Measurements from ENCODE around the gene MED9. TPM values are rescaled to one million over a fixed set of nuclear protein-coding genes. Genes with fewer than 3 reads are reported as not detected.
A peak's percentile ranks its signal among the peaks of the same experiment; 100 is the strongest.

MED9 gene
- polyA plus RNA-seq, 1 experiment, result 11.7 TPM

- Histone ChIP-seq H3K27me3 (ENCODE audit: control insufficient read depth, insufficient read depth, low read length) (no peaks in the 10 kb centered on the region), H3K36me3 (ENCODE audit: control insufficient read depth, insufficient read depth, low read length) (peaks cover 7% of the 10 kb centered on the region), H3K4me3 (ENCODE audit: low read depth, low read length) (peak overlapping the region; percentile 64)
- TF ChIP-seq CTCF (IDR thresholded peaks at IDR 0.05; ENCODE audit: insufficient read depth, low read depth, low read length), result no peak
- ChIA-PET CTCF (interaction anchor here (2.7 to 5.6 kb wide), 6 partner anchors 16 to 146 kb away, joined by 6 to 149 read pairs (median 49); no protein-coding TSS in a partner anchor), POLR2A (no interaction called here)
- no peak for DNase-seq (ENCODE audit: low read depth)
Observed at GRCh38 chr17:17494870-17495535, 18.2 kb downstream of the MED9 start.

DNA sequence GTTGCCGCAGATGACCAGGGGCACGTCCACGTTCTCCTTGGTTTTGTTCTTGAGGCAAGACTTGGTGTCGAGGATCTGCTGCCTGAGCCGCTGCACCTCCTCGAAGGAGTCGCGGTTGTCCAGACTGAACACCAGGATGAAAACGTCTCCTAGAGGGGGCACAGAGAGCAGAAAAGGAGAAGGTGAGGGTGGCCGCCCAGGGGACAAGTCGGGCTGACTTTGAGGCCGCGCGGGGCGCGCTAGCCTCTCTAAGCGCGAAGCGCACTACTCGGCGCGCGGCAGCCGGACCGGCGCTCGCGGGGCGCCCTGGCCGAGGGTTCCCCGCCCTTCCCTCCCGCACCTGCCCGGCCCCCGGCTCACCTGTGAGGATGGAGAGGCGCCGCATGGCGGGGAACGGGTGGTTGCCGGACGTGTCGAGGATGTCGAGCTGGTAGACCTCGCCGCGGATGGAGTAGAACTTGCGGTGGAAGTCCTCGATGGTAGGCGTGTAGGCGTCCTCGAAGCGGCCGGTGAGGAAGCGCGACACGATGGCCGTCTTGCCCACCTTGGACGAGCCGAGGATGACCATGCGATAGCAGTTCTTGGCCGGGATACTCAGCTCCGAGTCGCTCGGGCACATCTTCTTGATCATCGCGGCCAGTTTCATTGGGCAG lies 18.9 kb downstream of the MED9 start:
- no peak for TF ChIP-seq CTCF (IDR thresholded peaks at IDR 0.05; ENCODE audit: insufficient read depth, low read depth, low read length)
- Histone ChIP-seq H3K36me3 (ENCODE audit: control insufficient read depth, insufficient read depth, low read length) (peaks cover 7% of the 10 kb centered on the region), H3K4me3 (ENCODE audit: low read depth, low read length) (peak overlapping the region; percentile 64), H3K27me3 (ENCODE audit: control insufficient read depth, insufficient read depth, low read length) (no peaks in the 10 kb centered on the region)
- ChIA-PET CTCF (interaction anchor here (1.1 to 5.6 kb wide), 30 partner anchors 15 to 146 kb away, joined by 3 to 149 read pairs (median 6); no protein-coding TSS in a partner anchor), POLR2A (interaction anchor here (0.6 to 0.7 kb wide), 2 partner anchors 8 to 94 kb away, joined by 3 to 10 read pairs; no protein-coding TSS in a partner anchor)
- DNase-seq (ENCODE audit: low read depth), result no peak

DNA sequence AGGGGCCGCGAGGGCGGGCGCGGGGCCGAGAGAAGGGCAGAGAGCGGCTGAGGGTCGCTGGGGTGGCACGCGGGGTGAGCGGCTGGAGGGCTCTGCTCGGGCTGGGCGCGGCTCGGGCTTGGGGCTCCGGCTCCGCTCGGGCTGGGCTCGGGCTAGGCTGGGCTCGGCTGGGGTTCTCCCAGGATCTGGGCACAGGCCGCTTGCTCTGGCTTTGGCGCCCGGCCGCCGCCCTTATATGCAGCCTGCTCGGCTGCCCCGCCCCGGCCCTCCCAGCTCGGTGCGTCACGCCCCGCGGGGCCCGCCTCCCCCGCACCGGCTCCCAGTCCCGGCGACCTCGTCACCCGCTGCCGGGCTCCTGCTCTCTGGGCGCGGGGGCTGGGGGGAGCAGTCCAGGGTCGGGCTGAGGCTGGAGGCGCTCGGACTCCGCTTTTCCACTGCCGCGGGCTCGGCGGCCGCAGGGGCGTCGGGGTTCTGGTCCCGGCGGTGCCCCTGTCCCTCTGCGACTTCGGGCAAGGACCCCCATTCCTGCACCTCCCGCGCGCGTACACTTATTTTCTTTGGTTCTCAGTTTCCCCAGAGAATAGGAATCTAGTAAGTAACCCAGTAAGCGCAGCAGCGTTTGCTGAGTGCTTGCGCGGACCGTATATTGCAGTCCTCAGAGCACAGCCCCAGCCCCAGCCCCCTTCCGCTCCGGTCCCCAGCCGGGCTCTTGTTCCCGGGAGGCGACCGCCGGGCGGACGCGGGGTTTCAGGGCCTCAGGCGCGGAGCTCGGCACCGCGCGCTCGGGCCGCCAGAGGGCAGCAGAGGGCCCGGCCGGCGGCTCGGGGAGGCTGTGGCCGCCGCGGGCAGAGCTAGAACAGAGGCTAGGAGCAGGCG lies 19.6 kb downstream of the MED9 start, which contains the start of gene RASD1:
Gene RASD1, minus strand, starts transcription at position 207 of the 876 bp plus-strand sequence. CDS start 214 bp downstream, outside the sequence.
- Histone ChIP-seq H3K4me3 (ENCODE audit: low read depth, low read length) (peak within 1 kb of the TSS; percentile 64), H3K36me3 (ENCODE audit: control insufficient read depth, insufficient read depth, low read length) (peaks cover 5% of the 10 kb centered on the region), H3K27me3 (ENCODE audit: control insufficient read depth, insufficient read depth, low read length) (no peaks in the 10 kb centered on the region)
- POLR2A ChIA-PET, result interaction anchor here (0.5 to 0.7 kb wide), 5 partner anchors 8 to 181 kb away, joined by 3 to 10 read pairs (median 5); no protein-coding TSS in a partner anchor
- peak; percentile 48 for TF ChIP-seq CTCF (IDR thresholded peaks at IDR 0.05; ENCODE audit: insufficient read depth, low read depth, low read length)
- no peak for DNase-seq (ENCODE audit: low read depth)
- CTCF ChIA-PET, result interaction anchor here (0.6 to 5.6 kb wide), 47 partner anchors 9 to 149 kb away, joined by 3 to 149 read pairs (median 5); no protein-coding TSS in a partner anchor

GRCh38 chr17:17497065-17497844 lies 20.5 kb downstream of the MED9 start:
- ChIA-PET POLR2A (no interaction called here), CTCF (interaction anchor here (0.6 to 5.6 kb wide), 49 partner anchors 8 to 1218 kb away, joined by 3 to 149 read pairs (median 4); no protein-coding TSS in a partner anchor)
- DNase-seq (ENCODE audit: low read depth), result no peak
- H3K27me3 ChIP-seq (ENCODE audit: control insufficient read depth, insufficient read depth, low read length), result no peaks in the 10 kb centered on the region
- no peak overlapping the region for H3K4me3 ChIP-seq (ENCODE audit: low read depth, low read length)
- no peaks in the 10 kb centered on the region for H3K36me3 ChIP-seq (ENCODE audit: control insufficient read depth, insufficient read depth, low read length)
- no peak for TF ChIP-seq CTCF (IDR thresholded peaks at IDR 0.05; ENCODE audit: insufficient read depth, low read depth, low read length)

All from BJ (cell line).